Amygdala (tissue), 56 donors: ENCODE data around the gene FZD7.

ENCODE experiments used
- DNase-seq, 56 donors: peaks; one replicate each; lab custom pipeline; 2025; lab: John Stamatoyannopoulos, UW

Gene FZD7

DNA sequence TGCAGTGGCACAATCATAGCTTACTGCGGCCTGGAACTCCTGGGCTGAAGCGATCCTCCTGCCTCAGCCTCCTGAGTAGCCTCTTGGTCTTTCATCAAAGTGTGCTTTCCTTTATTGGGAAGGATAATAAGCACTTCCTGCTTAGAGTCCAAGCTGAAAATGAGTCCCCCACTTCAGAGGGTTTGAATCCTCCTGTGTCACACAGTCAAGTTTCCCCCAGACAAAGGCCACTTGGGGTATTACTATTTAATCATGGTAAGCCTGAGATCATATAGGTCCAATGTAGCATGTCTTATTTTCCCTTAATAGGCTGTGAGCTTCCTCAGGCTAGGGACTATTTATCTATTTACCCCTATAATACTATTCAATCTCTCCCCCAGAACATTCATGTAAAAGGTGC is 28.0 kb downstream of the FZD7 start:
- no peak for DNase-seq

DNA sequence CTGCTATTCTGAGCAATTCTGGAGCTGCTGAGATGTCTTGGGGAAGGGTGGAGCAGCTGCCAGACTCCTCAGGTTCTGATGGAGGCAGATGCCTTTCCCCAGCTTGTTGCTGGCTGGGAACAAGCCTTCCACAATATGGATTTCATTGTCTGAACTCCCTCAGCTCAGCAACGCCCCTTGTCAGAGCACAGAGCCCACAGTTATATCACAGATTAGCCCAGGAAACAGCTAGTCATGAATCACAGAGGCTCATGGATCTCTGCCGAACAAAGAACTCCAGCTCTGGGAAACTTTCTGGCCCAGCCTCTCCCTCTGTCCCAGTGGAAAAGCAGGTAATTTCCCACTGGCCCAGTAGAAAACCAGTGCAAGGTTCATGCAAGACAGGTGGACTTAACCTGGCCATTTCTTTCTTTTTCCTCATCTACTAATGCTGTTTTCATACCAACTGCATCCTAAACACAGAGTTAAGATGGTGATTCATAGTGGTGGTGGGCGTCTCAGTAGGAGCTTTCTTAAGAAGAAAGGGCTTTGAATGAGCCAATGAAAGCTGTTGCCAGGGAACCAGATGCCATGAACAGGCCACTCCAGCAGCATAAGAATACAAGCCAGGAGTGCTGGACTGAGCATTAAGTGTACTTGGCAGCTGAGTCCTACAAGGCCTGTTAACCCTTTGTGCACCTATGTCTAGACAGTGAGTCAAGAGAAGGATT is 30.7 kb downstream of the FZD7 start:
- DNase-seq = peak in 32 of 56 donors; percentile 6 to 67 (median 24)

DNA sequence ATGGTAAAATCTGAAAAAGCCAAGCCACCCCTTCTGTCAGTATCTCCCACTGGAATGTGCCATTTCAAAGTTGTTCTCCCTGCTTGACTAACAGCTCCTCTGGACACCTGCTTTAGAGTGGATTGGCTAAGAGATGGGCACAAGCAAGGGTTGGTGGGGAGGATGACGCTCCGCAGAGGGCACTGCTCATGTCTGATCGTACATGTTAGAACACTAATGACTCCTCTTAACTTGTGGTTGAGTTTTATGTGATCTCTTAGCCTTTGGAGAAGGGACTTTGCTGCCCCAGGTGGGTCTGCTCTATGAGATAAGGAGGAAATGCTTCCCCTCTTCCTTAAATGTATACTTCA is 31.2 kb downstream of the FZD7 start:
- no peak for DNase-seq

DNA sequence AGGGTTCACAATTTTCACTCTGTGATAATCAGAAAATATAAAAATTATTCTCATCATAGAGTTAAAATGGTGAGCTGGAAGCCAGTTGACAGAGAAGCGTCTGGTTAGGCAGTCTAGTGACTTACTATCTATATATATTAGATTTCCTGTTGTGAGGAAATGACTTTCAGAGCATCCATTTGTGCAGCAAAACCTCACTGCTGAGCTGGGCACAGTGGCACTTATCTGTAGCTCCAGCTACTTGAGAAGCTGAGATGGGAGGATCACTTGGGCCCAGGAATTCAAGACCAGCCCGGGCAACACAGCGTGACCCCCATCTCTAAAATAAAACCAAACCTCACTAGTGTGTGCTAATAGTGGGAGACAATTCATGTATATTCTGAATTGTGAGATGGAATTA is 32.2 kb downstream of the FZD7 start:
- no peak for DNase-seq

DNA sequence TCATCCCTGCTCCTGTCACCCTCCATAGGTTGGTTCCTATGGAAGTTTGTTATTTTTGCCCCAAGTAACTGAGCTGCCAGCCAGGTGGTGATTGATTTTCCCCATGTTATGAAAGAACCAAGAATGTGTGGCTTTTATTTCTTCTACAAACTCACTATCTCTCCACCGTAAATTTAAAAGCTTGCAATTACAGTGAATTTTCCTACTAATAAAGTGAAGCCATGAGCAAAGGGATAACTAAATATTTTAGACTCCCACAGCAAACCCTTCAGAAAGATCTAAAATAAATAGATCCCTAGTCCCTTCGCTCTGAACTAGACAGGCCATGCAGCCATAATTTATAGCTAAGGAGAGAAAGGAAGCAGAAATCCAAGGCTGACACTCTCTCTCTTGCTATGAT is 33.2 kb downstream of the FZD7 start:
- DNase-seq = no peak

DNA sequence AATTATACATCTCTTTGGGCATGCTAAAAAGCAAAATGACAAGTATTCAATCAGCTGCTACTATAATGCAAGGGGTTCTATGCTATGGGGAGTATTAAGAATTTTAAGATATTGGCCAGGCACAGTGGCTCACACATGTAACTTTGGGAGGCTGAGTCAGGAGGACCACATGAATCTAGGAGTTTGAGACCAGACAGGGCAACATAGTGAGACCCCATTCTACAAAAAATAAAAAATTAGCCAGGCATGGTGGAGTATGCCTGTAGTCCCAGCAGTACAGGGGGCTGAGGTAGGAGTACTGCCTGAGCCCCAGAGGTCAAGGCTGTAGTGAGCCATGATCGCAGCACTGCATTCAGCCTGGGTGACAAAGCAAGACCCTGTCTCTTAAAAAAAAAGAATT is 33.9 kb downstream of the FZD7 start:
- DNase-seq = no peak

DNA sequence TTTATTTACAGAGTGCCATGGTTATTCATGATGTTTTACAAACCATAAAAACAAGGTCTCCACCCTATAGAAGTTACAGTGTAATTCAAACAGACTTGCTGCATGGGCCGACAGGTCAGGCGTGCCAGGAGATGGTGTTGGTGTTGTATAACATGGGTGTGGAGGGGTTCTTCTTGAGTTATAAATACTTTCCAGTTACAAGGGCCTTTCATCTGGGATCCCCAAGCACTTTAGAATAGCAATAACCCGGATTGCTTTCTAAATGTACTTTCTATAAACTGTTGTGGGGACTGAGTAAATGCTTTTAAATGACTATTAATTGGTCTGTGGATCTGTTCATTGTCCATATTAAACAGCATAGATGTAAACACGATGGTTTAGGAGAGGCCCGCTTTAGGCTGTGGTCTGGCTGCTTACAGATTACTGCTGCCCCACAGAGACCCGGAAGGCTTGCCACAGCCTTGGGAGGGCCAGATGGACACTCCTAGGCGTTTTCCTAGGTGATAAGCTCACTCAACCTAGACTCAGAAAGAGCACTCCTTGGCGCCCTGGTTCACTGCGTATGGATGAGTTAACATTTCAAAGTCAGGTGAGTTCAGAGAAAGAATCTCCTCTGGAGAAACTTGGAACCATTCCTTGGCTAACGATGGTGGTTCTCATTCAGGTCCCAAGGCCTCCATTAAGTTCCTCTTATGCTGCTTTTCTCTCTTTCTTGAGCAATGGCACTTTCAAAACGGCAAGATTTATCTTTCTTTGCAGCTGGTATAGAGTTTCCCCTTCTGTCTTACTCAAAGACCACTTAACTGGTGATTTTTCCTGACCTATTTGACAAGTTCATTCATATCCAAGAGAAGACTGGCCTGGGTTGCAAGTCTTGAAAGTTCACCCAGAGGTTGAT is 35.8 kb downstream of the FZD7 start:
- DNase-seq = no peak

DNA sequence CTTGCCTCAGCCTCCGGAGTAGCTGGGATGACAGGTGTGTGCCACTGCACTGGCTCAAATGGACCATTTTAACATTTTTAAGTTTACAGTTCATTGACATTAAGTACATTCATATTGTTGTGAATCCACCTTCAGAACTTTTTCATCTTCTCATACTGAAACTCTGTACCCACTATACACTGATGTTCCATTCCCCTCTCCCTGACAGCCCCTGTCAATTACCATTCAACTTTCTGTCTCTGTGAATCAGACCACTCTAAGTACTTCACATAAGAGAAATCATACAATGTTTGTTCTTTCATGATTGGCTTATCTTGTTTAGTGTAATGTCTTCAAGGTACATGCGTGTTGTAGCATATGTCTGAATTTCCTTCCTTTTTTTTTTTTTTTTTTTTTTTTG is 37.5 kb downstream of the FZD7 start:
- no peak for DNase-seq

DNA sequence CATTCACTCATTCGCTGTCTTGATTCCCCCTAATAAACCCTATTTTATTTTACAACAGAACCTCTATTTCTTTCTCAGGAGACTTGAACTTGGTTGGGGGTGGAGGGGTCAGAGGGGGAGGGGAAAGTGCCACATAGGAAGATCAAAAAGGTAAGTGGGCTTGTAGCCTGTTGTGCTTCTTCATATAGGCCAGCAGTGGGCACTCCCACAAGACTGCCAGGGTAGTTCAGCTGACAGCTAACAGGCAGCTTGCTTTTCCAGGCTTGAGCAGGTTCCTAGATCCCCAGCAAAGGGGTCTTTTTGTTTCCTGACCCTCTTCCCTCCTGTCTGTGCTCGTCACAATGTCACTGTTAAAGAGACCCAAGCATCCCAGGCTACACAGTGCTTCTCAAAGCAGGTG is 38.6 kb downstream of the FZD7 start:
- no peak for DNase-seq

DNA sequence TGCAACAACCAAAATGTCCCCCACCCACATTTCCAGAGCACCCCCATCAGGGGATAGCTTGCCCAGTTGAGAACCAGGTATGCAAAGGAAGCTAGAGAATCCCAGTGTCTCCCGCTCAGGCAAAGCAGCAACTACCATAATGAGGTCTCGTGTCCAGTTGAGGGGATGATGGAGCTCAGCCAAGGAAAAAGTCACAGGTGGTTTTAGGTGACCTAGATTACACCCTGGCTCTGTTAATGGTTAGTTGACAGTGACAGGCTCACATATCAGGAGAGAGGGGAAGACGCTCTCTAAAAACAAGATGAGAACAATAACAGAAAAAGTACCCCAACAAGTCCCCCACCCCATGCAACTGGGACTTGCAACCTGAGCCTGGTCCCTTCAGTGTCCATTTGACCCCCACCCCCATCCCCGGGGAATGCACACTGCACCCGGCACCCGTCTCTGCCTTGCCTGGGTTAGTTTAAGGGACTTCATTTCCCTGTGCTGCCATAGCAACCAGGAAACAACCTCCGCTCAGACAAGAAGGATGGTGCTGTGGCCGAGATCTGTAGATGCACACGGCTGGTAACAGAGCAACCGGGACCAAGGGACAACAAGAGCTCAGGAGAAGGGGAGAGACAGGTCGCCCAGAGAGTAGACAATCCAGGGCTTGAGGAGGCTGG is 39.2 kb downstream of the FZD7 start, which contains the start of gene KIAA2012:
Gene KIAA2012 (plus strand): TSS at position 519 of the 665 bp plus-strand sequence. CDS start 373 bp downstream, outside the sequence.
- DNase-seq = peak in 6 of 56 donors; percentile 5 to 13 (median 8)

DNA sequence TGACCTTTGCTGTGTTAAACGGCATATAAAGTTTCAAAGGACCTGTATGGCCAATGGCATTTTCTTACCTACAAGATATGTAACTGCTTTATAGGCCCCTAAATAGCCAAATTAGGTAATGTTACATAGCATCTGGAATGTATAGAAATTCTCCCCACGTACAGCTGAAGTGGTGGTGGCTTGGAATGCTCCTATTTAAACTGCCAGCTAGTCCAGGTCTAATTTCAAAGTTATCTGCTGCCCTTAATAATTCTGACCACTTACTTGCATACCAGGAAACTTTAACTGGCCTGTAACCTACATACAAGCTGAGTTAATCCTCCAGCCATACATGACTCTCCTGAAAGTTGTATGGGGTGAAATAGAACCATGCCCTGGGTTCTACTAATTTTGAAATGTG is 40.7 kb downstream of the FZD7 start:
- no peak for DNase-seq

DNA sequence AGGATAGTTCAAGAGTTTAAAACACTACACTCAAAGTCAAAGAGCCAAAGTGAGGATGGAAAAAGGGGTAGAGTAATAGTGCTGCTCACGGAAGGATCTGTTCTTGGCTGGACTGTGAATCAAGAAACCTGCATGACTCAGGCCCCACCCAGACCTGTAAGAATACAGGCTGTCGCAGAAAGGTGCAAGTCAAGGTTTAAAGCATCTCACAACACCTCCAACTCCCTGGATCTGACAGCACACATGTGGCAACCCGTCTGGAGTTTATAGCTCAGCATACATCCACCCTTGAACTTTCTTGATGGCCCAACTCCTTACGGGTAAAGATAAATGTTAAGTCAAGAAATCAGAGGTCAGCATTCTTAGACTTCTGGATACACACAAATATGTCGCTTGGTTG is 45.7 kb downstream of the FZD7 start:
- DNase-seq = no peak

DNA sequence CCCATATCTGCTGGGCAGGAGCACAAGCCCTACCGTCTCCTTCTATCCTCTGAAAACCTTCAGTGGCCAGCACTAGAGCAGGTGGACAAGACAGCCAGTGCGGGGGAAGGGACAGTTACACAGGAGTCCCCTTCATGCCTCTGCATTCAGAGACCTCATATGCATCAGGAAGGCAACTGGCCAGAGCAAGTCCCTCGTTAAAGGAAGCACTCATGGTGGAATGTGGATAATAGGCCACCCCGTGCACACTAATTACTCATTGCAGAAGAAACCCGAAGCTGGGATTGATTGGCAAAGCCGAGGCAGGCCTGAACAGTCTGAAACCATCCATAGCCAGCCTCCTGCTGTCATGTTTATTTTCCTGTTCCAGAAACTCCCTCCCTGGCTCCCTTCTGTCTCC is 50.6 kb downstream of the FZD7 start:
- DNase-seq = peak in 4 of 56 donors; percentile 2 to 28 (median 12)
